Thymus (tissue), 11 donors: ENCODE measurements around the gene OSBPL9. TPM values are rescaled to one million over a fixed set of nuclear protein-coding genes. Genes with fewer than 3 reads are reported as not detected.

Source experiments
- DNase-seq, 9 donors: peaks; one replicate each; pipeline ENCODE4 v3.0.0-alpha.2; 2013; ENCODE audit warnings: low spot score in 9 of 9, low read depth in 6 of 9, missing footprints in 1 of 9
- H3K27ac ChIP-seq, 2 donors: one replicate each; pipeline ENCODE4 v1.5.1; 2013; ENCODE audit warnings: control low read depth in 1 of 2, low read depth in 1 of 2, low read length in 1 of 2, mild to moderate bottlenecking in 1 of 2, moderate library complexity in 1 of 2
- H3K27me3 ChIP-seq, 2 donors: one replicate each; pipeline ENCODE4 v1.5.1; 2013; ENCODE audit warnings: low read length in 1 of 2; ENCODE audit not compliant: control insufficient read depth in 2 of 2, insufficient read depth in 1 of 2
- H3K36me3 ChIP-seq, 2 donors: one replicate each; pipeline ENCODE4 v1.5.1; 2013; ENCODE audit warnings: low read length in 1 of 2, mild to moderate bottlenecking in 1 of 2, moderate library complexity in 1 of 2; ENCODE audit not compliant: control insufficient read depth in 2 of 2, insufficient read depth in 2 of 2
- H3K4me1 ChIP-seq, 2 donors: one replicate each; pipeline ENCODE4 v1.5.1; 2013; ENCODE audit warnings: low read length in 2 of 2; ENCODE audit not compliant: control insufficient read depth in 2 of 2, insufficient read depth in 2 of 2
- H3K4me3 ChIP-seq, 2 donors: one replicate each; pipeline ENCODE4 v1.5.1; 2013; ENCODE audit warnings: low read length in 2 of 2, control low read depth in 1 of 2, mild to moderate bottlenecking in 1 of 2
- H3K9me3 ChIP-seq, 2 donors: one replicate each; pipeline ENCODE4 v1.5.1; 2013; ENCODE audit warnings: low read length in 1 of 2, mild to moderate bottlenecking in 1 of 2; ENCODE audit not compliant: control insufficient read depth in 2 of 2, insufficient read depth in 1 of 2
- WGBS: extraction: QIAGEN DNeasy Blood & Tissue Kit; methylation state at CpG from one replicate; pipeline ENCODE4 v1.1.7; 2013; 5-methylcytosine and 5-hydroxymethylcytosine counted together
- polyA plus RNA-seq: library from polyadenylated mRNA; stranded (reverse); fragments of 200-250 nt; gene quantifications from one replicate; pipeline ENCODE4 v1.2.3, GENCODE V29; 2013
- total RNA-seq: library from RNA; stranded (reverse); fragments of 120-200 nt; gene quantifications from one replicate; pipeline ENCODE4 v1.2.4, GENCODE V29; 2013
- donor health status: healthy.

Gene OSBPL9
- total and polyA plus RNA-seq, 2 donors: 53.7 to 58.1 TPM

GRCh38 chr1:51618715-51619114, 1.8 kb downstream of the OSBPL9 start:
- Histone ChIP-seq H3K27ac (no peak overlapping the region), H3K9me3 (no peaks in the 10 kb centered on the region), H3K36me3 (no peaks in the 10 kb centered on the region), H3K4me3 (no peak overlapping the region), H3K4me1 (peaks cover 3 to 6% of the 10 kb centered on the region in 2 donors), H3K27me3 (no peaks in the 10 kb centered on the region)
- DNase-seq: no peak
- 97% methylated on average over 1 of the region's 1 CpG for WGBS

- H3K36me3 ChIP-seq: no peaks in the 10 kb centered on the region
- no peak overlapping the region for H3K27ac ChIP-seq
- no peak overlapping the region for H3K4me3 ChIP-seq
- H3K4me1 ChIP-seq: peaks cover 3 to 6% of the 10 kb centered on the region in 2 donors
- no peaks in the 10 kb centered on the region for H3K9me3 ChIP-seq
- no peak for DNase-seq
- H3K27me3 ChIP-seq: no peaks in the 10 kb centered on the region
- 97% methylated on average over 1 of the region's 1 CpG for WGBS
Observed at GRCh38 chr1:51620470-51620869, 3.6 kb downstream of the OSBPL9 start.

GRCh38 chr1:51621161-51621560, 4.3 kb downstream of the OSBPL9 start:
- Histone ChIP-seq H3K27me3 (no peaks in the 10 kb centered on the region), H3K4me3 (no peak overlapping the region), H3K27ac (no peak overlapping the region), H3K36me3 (no peaks in the 10 kb centered on the region), H3K4me1 (peaks cover 3 to 6% of the 10 kb centered on the region in 2 donors), H3K9me3 (no peaks in the 10 kb centered on the region)
- 89% methylated on average over 7 of the region's 7 CpGs for WGBS
- DNase-seq: no peak

GRCh38 chr1:51621841-51622454, 5.1 kb downstream of the OSBPL9 start:
- Histone ChIP-seq H3K27me3 (no peaks in the 10 kb centered on the region), H3K27ac (no peak overlapping the region)
- 98% methylated on average over 2 of the region's 2 CpGs for WGBS

GRCh38 chr1:51622455-51622913, 5.6 kb downstream of the OSBPL9 start:
- WGBS: 55% methylated on average over 2 of the region's 2 CpGs
- H3K27ac ChIP-seq: no peak overlapping the region
- DNase-seq: no peak

More at GRCh38 chr1:51621841-51622454, 5.1 kb downstream of the OSBPL9 start:
- no peak overlapping the region for H3K4me3 ChIP-seq
- peaks cover 3 to 6% of the 10 kb centered on the region in 2 donors for H3K4me1 ChIP-seq
- DNase-seq: no peak
- no peaks in the 10 kb centered on the region for H3K36me3 ChIP-seq
- H3K9me3 ChIP-seq: no peaks in the 10 kb centered on the region

GRCh38 chr1:51623025-51623424, 6.1 kb downstream of the OSBPL9 start:
- no peak overlapping the region for H3K4me3 ChIP-seq
- no peaks in the 10 kb centered on the region for H3K4me1 ChIP-seq
- no peak for DNase-seq
- H3K36me3 ChIP-seq: no peaks in the 10 kb centered on the region
- 97% methylated on average over 2 of the region's 2 CpGs for WGBS
- no peaks in the 10 kb centered on the region for H3K9me3 ChIP-seq
- no peaks in the 10 kb centered on the region for H3K27me3 ChIP-seq
- no peak overlapping the region for H3K27ac ChIP-seq

More at GRCh38 chr1:51622455-51622913, 5.6 kb downstream of the OSBPL9 start:
- H3K36me3 ChIP-seq: no peaks in the 10 kb centered on the region
- H3K9me3 ChIP-seq: no peaks in the 10 kb centered on the region
- no peaks in the 10 kb centered on the region for H3K27me3 ChIP-seq
- no peak overlapping the region for H3K4me3 ChIP-seq
- peaks cover 3 to 5% of the 10 kb centered on the region in 2 donors for H3K4me1 ChIP-seq

GRCh38 chr1:51623450-51623849, 6.6 kb downstream of the OSBPL9 start:
- H3K36me3 ChIP-seq: no peaks in the 10 kb centered on the region
- DNase-seq: no peak
- no peak overlapping the region for H3K4me3 ChIP-seq
- H3K4me1 ChIP-seq: no peaks in the 10 kb centered on the region
- no peaks in the 10 kb centered on the region for H3K9me3 ChIP-seq
- no peaks in the 10 kb centered on the region for H3K27me3 ChIP-seq
- WGBS: 13% methylated on average over 1 of the region's 1 CpG
- H3K27ac ChIP-seq: no peak overlapping the region

- Histone ChIP-seq H3K27ac (no peak overlapping the region), H3K4me1 (no peaks in the 10 kb centered on the region), H3K9me3 (no peaks in the 10 kb centered on the region), H3K27me3 (no peaks in the 10 kb centered on the region), H3K36me3 (no peaks in the 10 kb centered on the region), H3K4me3 (no peak overlapping the region)
- DNase-seq: no peak
- WGBS: 65% methylated on average over 1 of the region's 1 CpG
Observed at GRCh38 chr1:51624855-51625254, 8.0 kb downstream of the OSBPL9 start.

GRCh38 chr1:51627672-51628071, 10.8 kb downstream of the OSBPL9 start:
- peak in 2 of 9 donors; percentile 15 to 51 for DNase-seq
- WGBS: 77% methylated on average over 2 of the region's 2 CpGs
- no peaks in the 10 kb centered on the region for H3K4me1 ChIP-seq

More at GRCh38 chr1:51627672-51628071, 10.8 kb downstream of the OSBPL9 start:
- Histone ChIP-seq H3K27me3 (no peaks in the 10 kb centered on the region), H3K27ac (no peak overlapping the region), H3K9me3 (no peaks in the 10 kb centered on the region), H3K36me3 (peaks cover 0 to 3% of the 10 kb centered on the region in 2 donors), H3K4me3 (no peak overlapping the region)
